Endothelial cell of umbilical vein (primary cell): ENCODE measurements around the gene DHX35. TPM values are rescaled to one million over a fixed set of nuclear protein-coding genes. Genes with fewer than 3 reads are reported as not detected.

Source experiments
- BruUV-seq: library from RNA; stranded (reverse); fragments of 400-500 nt; replicated peaks from 2 replicates; lab custom pipeline; 2021; lab: Mats Ljungman, UMichigan
- CTCF ChIA-PET: fragments of 300-600, 350-600 bp; sonication (Branson Sonifier 250); formaldehyde crosslinking; loops from one replicate; lab custom pipeline; 2021; ENCODE audit warnings: antibody characterized with exemption, inconsistent platforms; lab: Charles Lee
- POLR2A ChIA-PET: fragments of 300-600, 350-600 bp; sonication (Branson Sonifier 250); formaldehyde crosslinking; loops from one replicate; lab custom pipeline; 2021; ENCODE audit warnings: antibody characterized with exemption, inconsistent platforms; lab: Charles Lee
- DNase-seq: peaks from one replicate; pipeline ENCODE4 v3.0.0-alpha.2; 2011; ENCODE audit warnings: low read depth, low spot score
- FAIRE-seq: peaks from 2 replicates; lab custom pipeline; 2011; peaks lifted over from hg19 to GRCh38; lab: Jason Lieb, UNC
- H2AFZ ChIP-seq: 2 replicates; pipeline ENCODE4 v1.6.0; 2012; ENCODE audit warnings: low read depth, low read length, control low read depth, inconsistent platforms
- H3K27ac ChIP-seq: 2 replicates; pipeline ENCODE4 v1.5.1; 2011; ENCODE audit warnings: low read depth, mild to moderate bottlenecking, control low read depth, low read length, moderate library complexity; ENCODE audit not compliant: insufficient read depth
- H3K27me3 ChIP-seq, 2 experiments: 2 replicates each; pipeline versions ENCODE4 v1.6.0 to v1.6.1; 2011; ENCODE audit warnings: low read length in 2 of 2, mixed read lengths in 1 of 2; ENCODE audit not compliant: control insufficient read depth in 2 of 2, insufficient read depth in 2 of 2
- H3K36me3 ChIP-seq, 2 experiments: 2 replicates in 1 of 2; 3 replicates in 1 of 2; pipeline ENCODE4 v1.5.1; 2011; ENCODE audit warnings: low read length in 2 of 2, mild to moderate bottlenecking in 1 of 2, moderate library complexity in 1 of 2; ENCODE audit not compliant: control insufficient read depth in 2 of 2, insufficient read depth in 2 of 2; ENCODE audit errors: extremely low read depth in 1 of 2
- H3K4me1 ChIP-seq: 3 replicates; pipeline ENCODE4 v1.5.1; 2011; ENCODE audit warnings: mild to moderate bottlenecking, low read length; ENCODE audit not compliant: control insufficient read depth, insufficient read depth; ENCODE audit errors: extremely low read depth
- H3K4me2 ChIP-seq: 2 replicates; pipeline ENCODE4 v1.6.1; 2011; ENCODE audit warnings: low read length, control low read depth, mixed read lengths; ENCODE audit not compliant: insufficient read depth
- H3K4me3 ChIP-seq, 3 experiments: fragments of 200-600 bp in 1 of 3; sonication (generic), shearing (Covaris generic) in 1 of 3; replicated peaks in 1 of 3; 2 replicates each; pipeline ENCODE4 v1.5.1; 2011 to 2016; ENCODE audit warnings: control low read depth in 3 of 3, low read length in 3 of 3, mild to moderate bottlenecking in 2 of 3, inconsistent platforms in 1 of 3, low read depth in 1 of 3, moderate library complexity in 1 of 3; ENCODE audit not compliant: insufficient read depth in 1 of 3
- H3K79me2 ChIP-seq: 2 replicates; pipeline ENCODE4 v1.6.0; 2012; ENCODE audit warnings: low read length, inconsistent platforms; ENCODE audit not compliant: control insufficient read depth, insufficient read depth
- H3K9ac ChIP-seq: replicated peaks from 2 replicates; pipeline ENCODE3; 2011; ENCODE audit warnings: low read length, control low read depth; ENCODE audit not compliant: insufficient read depth; ENCODE audit errors: extremely low read depth
- H3K9me1 ChIP-seq: replicated peaks from 3 replicates; pipeline ENCODE4 v1.6.0; 2011; ENCODE audit warnings: mild to moderate bottlenecking, low read length; ENCODE audit not compliant: control insufficient read depth, insufficient read depth; ENCODE audit errors: extremely low read depth
- H3K9me3 ChIP-seq: replicated peaks from 2 replicates; pipeline ENCODE4 v1.5.1; 2012; ENCODE audit warnings: low read length, inconsistent platforms; ENCODE audit not compliant: control insufficient read depth, insufficient read depth
- H4K20me1 ChIP-seq: replicated peaks from 2 replicates; pipeline ENCODE3; 2011; ENCODE audit warnings: mild to moderate bottlenecking, low read length; ENCODE audit not compliant: control insufficient read depth, insufficient read depth; ENCODE audit errors: extremely low read depth
- CTCF ChIP-seq, 2 donors: IDR thresholded peaks; 1 replicate in 1 of 2; 2 replicates in 1 of 2; pipeline ENCODE4 v1.5.1; 2011; ENCODE audit warnings: low read length in 2 of 2, mild to moderate bottlenecking in 2 of 2, moderate library complexity in 2 of 2, control low read depth in 1 of 2, inconsistent platforms in 1 of 2, low read depth in 1 of 2; ENCODE audit not compliant: insufficient read depth in 1 of 2; ENCODE audit errors: extremely low read depth in 1 of 2
- EZH2 ChIP-seq: IDR thresholded peaks from 2 replicates; pipeline ENCODE4 v1.6.1; 2012; ENCODE audit warnings: borderline replicate concordance, low read depth, mild to moderate bottlenecking, moderate library complexity, low read length, inconsistent platforms; ENCODE audit not compliant: severe bottlenecking
- FOS ChIP-seq: IDR thresholded peaks from 2 replicates; pipeline ENCODE4 v1.6.1; 2011; ENCODE audit warnings: mild to moderate bottlenecking, low read length, moderate library complexity, borderline replicate concordance; ENCODE audit not compliant: insufficient read depth
- GATA2 ChIP-seq: IDR thresholded peaks from 2 replicates; pipeline ENCODE4 v1.7.0; 2011; ENCODE audit warnings: low read depth, mild to moderate bottlenecking, moderate library complexity, mixed read lengths, low read length; ENCODE audit not compliant: insufficient read length, insufficient read depth
- JUN ChIP-seq: IDR thresholded peaks from 2 replicates; pipeline ENCODE4 v1.6.1; 2011; ENCODE audit warnings: borderline replicate concordance, low read depth; ENCODE audit not compliant: insufficient read length, insufficient read depth
- MAX ChIP-seq: IDR thresholded peaks from 2 replicates; pipeline ENCODE4 v1.6.1; 2011; ENCODE audit not compliant: insufficient read depth, insufficient read length
- MYC ChIP-seq: IDR thresholded peaks from one replicate; pipeline ENCODE4 v1.6.1; 2011; ENCODE audit warnings: mild to moderate bottlenecking, low read depth, low read length
- POLR2A ChIP-seq: IDR thresholded peaks from 2 replicates; pipeline ENCODE4 v1.6.1; 2012; ENCODE audit warnings: low read depth, mild to moderate bottlenecking, control low read depth, low read length
- POLR2AphosphoS5 ChIP-seq: IDR thresholded peaks from 2 replicates; pipeline ENCODE4 v1.6.1; 2012; ENCODE audit warnings: low read depth, mild to moderate bottlenecking, control low read depth, low read length, moderate library complexity; ENCODE audit not compliant: insufficient read depth
- dilution Hi-C: fragments of 300-500 bp; cut with MboI; formaldehyde crosslinking; loops from one replicate; pipeline ENCODE4 v1.15.0; 2019; ENCODE audit warnings: low sequenced_read_pairs; ENCODE audit not compliant: extremely low pct_ligation_motif_present
- intact Hi-C: fragments of 100-400 bp; cut with micrococcal nuclease; formaldehyde crosslinking; loops from one replicate; pipeline ENCODE4 v1.10.0; 2022
- polyA plus RNA-seq, 4 experiments: library from polyadenylated mRNA; depleted of rRNA in 3 of 4; stranded (reverse) in 3 of 4; unstranded in 1 of 4; fragments of >200 nt; gene quantifications; 2 replicates each; pipeline versions ENCODE4 v1.2.1 to v1.2.3, GENCODE V29; 2011 to 2012; ENCODE audit warnings: missing spikeins in 1 of 4
- total RNA-seq: library from RNA; stranded (reverse); gene quantifications from 2 replicates; pipeline ENCODE4 v1.2.3, GENCODE V29; 2021

DHX35 gene
- total and polyA plus RNA-seq, 2 donors (not counting 3 experiments of a cell fraction or from before 2014, with no cell fraction given) = 10.0 to 13.0 TPM

- Histone ChIP-seq H3K4me3 (no peak overlapping the region), H2AFZ (no peak overlapping the region), H3K4me1 (peaks cover 3% of the 10 kb centered on the region), H3K4me2 (no peak overlapping the region), H3K36me3 (peaks cover 0 to 3% of the 10 kb centered on the region in 2 experiments), H3K27me3 (no peaks in the 10 kb centered on the region), H4K20me1 (no peaks in the 10 kb centered on the region), H3K27ac (no peak overlapping the region), H3K79me2 (no peaks in the 10 kb centered on the region), H3K9me3 (no peaks in the 10 kb centered on the region), H3K9ac (no peak overlapping the region), H3K9me1 (no peaks in the 10 kb centered on the region)
- DNase-seq (no peak), FAIRE-seq (no peak)
- ChIA-PET POLR2A (no interaction called here), CTCF (interaction anchor here (0.9 to 5.3 kb wide), 6 partner anchors 8 to 398 kb away, joined by 3 to 143 read pairs (median 5); partner anchors contain the start of gene FAM83D)
- dilution Hi-C loops = no loop called here
- intact Hi-C loops = loop anchor here (5.0 kb wide), 1 partner anchor 300 kb away; the partner anchor contains the start of gene ACTR5
- BruUV-seq = no TSS peak
- no peak for TF ChIP-seq FOS
- TF ChIP-seq GATA2 = no peak
- no peak for TF ChIP-seq JUN
- no peak for TF ChIP-seq MYC
- no peak for TF ChIP-seq CTCF (IDR thresholded peaks at IDR 0.05; ENCODE audit: extremely low read depth in 1 of 2, insufficient read depth in 1 of 2, low read depth in 1 of 2, low read length in 2 of 2)
- no peak for TF ChIP-seq POLR2A
- TF ChIP-seq MAX = no peak
- no peak for TF ChIP-seq POLR2AphosphoS5
- TF ChIP-seq EZH2 = no peak
Measured at GRCh38 chr20:39047417-39047985, 85.4 kb downstream of the DHX35 start.
